HG02571 (cell line): ENCODE data around the gene SGMS1.
"Not testable (repeated sequence)": the region's sequence is repeated elsewhere in the genome, so short reads cannot be mapped to it uniquely, and the experiment has no call there.

Source experiments
- ATAC-seq: cut with Tn5 transposase; IDR thresholded peaks from one replicate; pipeline ENCODE4 v1.9.1; 2021; ENCODE audit warnings: mild to moderate bottlenecking, moderate library complexity; ENCODE audit not compliant: unreplicated experiment

Gene SGMS1

DNA sequence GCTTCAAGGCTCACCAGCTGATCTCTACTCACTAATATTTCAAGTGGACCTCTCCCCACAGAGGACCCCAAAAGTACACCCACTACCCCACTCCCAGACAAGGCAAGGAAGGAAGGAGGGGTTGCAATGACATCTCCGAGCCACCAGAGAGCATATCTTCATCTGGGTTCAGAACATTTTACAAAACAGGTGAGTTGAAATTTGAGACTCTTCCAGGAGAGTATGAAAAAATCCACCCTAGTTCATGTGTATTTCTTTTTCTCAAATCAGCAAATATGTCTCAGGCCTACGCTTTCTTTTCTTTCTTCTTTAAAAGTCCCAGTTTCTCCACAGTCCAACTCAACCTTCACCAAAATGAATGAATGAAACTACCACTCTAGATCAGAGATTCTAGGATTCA lies 61.9 kb downstream of the SGMS1 start:
- ATAC-seq, result no peak

DNA sequence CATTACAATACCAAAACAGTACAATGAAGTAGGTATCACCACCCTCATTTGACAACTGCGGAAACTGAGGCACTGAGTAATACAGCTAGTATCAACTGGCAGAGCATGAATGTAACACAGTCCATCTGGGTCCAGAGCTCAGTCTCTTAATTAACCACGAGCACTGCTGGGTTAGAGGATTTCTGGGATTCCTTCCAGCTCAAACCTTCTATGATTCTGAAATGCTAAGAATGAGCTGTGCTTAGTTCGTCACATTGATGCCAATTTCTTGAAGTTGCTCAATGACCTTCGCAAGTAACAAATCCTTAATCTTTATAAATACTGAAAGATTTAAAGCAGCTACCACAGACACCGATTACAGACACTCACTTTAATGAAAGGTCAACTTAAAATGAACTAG lies 62.5 kb downstream of the SGMS1 start:
- ATAC-seq, result no peak

DNA sequence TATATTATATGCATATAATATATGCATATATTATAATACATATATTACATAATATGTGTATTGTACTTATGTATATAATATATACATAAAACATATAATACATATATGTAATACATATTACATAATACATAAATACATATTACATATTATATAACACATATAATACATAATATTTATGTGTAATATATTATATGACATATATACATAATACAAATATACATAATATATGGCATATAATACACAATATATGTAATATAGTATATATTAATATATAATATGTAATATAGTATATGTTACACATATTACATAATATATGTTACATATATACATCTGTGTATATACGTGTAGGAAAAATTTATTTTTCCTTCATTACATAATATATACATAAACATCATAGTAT lies 63.4 kb downstream of the SGMS1 start:
- ATAC-seq, result no peak

DNA sequence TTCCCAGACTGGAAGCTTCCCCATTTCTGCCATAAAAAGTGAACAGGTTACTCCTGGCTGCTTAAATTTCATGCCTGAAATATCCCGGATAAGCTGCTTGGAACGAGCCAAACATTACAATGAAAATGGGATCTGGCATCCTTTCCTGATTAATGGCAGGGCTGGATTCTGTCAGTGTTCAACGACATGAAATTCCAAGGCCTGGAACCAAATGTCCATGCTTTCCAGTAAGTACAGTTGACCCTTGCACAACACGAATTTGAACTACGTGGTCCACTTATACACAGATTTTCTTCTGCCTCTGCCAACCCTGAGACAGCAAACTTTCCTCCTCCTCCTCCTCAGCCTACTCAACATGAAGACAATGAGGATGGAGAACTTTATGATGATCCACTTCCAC lies 65.4 kb downstream of the SGMS1 start:
- ATAC-seq, result no peak

DNA sequence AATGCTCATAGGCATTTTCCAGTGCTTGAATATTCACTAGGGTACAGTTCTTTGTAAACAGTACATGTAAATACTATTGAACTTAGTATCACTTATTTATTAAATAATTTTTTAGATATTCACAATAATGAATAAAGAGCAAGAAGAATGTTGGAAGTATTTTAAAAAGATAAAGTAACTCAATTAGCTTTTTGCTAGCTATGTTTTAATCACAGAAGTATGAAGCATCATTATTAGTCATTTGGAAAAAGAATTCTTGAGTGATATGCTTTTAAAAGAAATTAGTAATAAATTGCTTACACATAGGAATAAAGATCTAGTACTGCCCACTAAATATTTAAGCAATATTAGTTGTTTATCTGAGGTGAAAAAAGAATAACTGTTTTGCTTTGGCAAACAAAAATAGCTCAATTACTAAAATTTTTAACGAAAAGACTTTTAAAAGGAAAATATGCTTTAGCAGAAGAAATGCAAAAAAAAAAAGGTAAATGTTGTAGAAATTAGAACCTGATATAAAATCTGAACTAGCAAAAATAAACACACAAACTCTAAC lies 66.5 kb downstream of the SGMS1 start:
- ATAC-seq, result no peak

DNA sequence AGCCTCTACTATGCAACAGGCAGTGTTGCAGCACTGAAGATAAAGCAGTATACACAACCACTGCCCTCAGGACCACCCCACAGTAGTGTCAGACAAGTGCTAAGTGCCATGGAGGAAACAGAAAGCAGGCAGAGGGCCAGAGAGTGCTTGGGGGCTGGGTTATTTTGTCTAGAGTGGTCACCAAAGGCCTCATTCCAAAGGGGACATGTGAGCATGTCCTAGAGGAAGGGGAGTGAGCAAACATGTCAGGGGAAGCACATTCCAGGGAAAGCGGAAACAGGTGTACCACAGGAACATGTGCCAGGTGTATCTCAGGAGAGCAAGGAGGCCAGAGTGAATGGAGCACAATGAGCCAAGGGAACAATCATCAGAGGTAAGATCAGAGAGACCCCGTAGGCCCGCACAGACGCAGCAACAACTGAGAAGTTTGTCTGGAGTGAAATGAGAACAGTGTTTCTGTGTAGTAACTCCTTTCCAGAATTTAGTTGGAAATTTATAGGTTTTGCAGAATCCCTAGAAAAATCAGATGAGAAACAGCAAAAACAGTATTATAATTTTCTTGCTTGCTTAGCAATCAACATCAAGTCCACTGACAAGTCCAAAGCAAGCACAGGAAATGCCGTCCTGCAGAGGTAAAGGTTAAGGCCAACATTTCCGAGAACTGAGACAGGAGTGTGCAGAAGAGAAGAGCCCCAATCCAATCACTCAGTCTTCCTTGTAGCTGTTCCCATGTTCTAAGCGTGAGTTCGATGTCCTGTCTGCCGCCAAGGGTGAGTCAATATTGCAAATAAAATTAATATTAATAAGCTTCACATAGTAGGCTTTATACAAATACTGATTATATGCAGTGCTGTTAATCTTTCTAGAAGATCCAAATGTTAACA lies 67.3 kb downstream of the SGMS1 start:
- ATAC-seq, result no peak

DNA sequence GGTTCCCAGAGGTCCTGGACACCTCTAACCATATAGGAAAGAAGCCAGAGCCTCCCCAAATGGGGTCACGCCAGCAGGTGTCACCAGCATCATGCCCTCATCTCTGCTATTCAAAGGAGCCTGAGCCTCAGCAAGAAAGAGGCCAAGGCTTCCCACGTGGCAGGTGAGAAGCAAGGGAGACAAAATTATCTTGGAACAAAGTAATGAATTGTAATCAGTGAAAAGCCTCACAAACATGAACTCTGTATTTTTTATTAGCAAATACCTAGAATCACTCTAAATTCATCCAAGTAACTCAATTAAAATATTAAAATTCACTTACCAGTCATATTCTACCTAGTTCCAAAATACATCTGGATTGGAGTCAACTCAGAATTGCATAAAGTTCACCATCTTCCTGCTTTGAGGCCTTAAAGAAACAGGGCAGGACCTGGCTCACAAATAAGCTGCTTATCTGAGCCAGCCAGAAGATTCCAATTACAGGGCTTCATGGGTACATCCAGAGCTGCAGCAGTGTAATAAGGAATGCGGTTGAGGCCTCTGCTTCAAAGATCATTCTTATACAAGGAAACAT lies 68.7 kb downstream of the SGMS1 start:
- ATAC-seq, result no peak

DNA sequence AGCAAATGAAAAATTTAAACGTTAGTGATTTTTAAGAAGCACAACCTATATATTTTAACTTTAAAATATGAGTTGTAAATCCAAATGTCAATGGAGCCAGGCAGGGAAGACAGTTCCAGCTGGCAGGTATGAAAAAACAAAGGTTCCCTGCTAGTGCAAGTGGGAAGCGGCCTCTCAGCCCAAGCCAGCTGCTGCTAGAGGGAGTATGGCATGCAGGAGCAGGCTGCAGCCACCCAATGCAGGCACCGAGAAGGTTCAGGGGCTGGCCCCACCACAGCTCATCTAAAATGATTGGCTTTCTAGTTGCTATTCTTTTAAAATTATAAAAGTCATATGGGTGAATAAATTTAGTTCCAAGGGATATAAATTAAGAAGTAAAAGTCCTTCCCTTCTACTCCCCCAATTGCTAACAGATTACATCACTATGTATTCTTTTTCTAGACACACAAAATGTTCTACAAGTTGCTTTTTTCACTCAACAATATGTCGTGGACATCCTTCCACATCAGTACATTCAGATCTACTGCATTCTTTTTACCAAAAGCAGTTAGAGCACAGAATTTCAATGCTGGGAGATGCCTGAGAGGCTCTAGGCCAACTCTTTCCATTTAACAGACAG lies 69.3 kb downstream of the SGMS1 start:
- ATAC-seq, result no peak

DNA sequence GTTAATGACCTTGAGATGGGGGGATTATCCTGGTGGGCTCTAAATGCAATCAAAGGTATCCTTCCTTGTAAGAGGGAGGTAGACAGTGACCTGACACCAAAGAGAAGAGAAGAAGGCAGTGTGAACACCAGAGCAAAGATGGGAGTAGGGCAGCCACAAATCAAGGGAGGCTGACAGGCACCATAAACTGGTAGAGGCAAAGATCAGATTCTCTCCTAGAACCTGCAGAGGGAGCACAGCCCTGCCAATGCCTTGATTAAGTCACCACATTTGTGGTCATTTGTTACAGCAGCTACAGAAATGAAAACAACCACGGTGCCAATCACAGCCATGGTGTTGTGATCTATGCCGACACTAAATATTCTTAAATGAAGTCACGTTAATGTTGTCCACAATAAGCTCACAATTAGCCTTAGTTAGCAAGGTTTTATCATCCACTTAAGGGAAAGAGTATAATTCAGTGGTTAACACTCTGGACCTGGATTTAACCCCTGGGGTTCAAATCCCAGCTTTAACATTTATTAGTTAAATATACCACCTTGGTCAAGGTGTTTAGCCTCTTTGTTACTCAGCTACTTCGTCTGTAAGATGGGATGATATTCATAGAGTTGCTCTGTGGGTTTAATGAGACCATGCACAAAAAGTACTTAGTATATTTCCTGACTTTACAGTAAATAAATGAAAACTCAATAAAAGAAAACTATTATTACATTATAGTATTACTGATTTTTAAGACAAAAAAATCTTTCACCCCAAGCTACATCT lies 70.8 kb downstream of the SGMS1 start:
- no peak for ATAC-seq

DNA sequence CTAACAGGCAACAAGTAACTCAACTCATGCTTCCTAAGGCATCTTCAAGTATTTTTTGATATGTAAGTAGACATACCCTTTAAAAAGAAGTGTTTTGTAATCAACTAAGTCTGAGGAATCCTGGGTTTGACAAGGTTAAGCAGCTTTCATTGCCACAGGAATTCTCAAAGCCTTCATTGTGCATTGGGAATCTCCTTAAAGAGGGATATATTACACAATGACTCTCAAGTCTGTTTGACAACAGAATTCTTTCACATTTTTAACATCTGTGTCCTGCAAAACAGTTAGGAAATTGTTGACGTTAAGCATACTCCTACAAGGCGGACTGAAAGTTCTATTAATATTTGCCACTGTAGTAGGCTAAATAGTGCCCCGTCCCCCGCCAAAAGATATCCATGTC lies 71.4 kb downstream of the SGMS1 start:
- ATAC-seq, result no peak

DNA sequence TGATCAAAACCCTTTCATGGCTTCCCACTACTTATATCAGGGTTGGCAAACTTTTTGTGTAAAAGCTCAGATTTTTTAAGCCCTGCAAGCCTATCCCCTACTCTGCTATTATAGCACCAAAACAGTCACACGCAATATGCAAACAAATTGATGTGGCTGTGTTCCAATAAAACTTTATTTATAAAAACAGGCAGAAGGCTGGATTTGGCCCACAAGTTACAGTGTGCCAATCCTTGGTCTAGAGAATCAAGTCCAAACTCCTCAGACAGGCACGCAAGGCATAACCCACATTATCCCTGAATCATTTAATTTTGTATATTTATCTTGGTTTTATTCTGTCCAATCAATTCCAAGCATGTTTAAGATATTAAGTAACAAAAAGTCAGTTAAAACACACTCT lies 71.9 kb downstream of the SGMS1 start:
- no peak for ATAC-seq

DNA sequence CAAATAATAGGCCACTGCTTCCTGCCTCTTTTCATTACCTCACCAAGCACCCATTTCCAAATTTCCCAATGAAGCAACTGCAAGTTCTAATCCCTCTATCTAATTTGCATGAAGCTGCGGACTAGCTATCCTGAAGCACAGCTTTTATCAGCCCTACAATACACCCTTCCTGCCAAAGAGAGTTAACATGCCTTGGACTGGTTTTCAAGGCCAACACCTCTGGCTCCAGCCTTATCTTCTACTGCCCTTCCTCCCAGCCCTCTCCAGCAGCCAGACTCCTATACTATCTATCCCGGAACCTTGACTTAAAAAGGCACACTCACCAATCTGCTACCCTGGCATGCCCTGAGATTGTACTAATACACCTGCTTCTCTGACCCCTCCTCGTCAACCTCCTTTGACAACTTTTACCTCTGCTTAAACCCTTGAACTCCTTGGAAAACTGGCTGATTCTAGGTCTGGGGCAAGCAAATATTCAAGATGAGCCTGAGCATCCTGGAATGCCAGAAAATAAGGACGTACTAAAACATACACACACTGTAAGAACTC lies 73.4 kb downstream of the SGMS1 start:
- no peak for ATAC-seq

DNA sequence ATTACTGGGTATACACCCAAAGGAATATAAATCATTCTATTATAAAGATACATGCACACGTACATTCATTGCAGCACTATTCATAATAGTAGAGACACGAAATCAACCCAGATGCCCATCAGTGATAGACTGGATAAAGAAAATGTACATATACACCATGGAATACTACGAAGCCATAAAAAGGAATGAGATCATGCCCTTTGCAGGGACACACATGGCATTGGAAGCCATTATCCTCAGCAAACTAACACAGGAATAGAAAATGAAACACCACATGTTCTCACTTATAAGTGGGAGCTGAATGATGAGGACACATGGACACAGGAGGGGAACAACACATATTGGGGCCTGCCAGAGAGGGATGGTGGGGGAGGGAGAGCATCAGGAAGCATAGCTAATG lies 74.6 kb downstream of the SGMS1 start:
- not testable (repeated sequence) for ATAC-seq

DNA sequence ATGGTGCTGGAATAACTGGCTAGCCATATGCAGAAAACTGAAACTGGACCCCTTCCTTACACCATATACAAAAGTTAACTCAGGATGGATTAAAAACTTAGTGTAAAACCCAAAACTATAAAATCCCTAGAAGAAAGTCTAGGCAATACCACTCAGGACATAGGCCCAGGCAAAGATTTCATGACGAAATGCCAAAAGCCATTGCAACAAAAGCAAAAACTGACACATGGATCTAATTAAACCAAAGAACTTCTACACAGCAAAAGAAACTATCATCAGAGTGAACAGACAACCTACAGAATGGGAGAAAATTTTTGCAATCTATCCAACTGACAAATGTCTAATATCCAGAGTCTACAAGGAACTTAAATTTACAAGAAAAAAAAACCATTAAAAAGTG lies 75.3 kb downstream of the SGMS1 start:
- ATAC-seq, result not testable (repeated sequence)

DNA sequence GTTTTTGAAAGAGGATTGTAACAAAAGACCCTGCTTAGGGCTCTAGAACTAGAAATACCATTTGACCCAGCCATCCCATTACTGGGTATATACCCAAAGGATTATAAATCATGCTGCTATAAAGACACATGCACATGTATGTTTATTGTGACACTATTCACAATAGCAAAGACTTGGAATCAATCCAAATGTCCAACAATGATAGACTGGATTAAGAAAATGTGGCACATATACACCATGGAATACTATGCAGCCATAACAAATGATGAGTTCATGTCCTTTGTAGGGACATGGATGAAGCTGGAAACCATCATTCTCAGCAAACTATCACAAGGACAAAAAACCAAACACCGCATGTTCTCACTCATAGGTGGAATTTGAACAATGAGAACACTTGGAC lies 77.5 kb downstream of the SGMS1 start:
- ATAC-seq, result not testable (repeated sequence)

DNA sequence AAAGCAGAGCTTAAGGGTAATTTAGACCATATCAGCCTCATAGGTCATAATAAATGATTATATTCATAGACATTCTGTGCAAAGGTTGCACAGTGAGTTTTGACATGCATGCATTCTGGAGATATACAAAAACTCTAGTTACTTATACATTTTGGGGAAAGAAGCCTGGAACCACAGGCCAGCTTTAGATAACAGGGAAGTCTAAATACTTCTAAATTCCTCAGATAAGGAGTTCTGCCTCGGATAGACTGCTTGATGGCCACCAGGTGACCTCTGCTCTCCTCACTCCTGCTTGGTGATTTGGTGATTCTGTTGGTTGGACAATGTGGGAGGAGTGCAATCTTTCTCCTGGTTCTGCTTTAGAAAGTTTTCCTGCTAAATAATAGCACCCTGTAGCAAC lies 77.9 kb downstream of the SGMS1 start:
- no peak for ATAC-seq

DNA sequence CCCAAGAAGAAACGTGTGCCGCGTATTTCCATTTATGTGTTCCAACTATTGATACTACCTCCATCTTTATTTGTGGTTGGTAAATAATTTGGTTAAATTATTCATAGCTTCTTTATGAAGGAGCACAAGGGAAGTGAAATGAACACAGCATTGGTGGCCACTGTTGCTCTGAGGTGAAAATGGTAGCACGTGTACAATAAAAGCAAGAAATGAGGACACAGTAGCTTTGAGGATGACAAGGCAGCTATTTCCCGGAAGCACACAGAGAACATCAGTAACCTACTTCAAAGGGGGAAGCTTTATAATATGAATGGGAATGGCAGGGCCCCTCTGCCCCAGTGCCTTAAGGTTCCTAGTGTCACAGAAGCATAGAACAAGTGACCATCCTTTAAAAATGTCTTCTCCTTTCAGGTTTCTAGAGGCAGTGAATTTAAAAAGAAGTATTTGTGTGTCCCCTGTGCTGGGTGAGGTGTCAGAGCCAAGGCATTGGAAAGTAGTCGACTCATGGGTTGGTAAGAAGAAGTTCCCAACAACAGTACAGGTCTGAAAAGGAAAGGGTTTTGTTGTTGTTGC lies 78.8 kb downstream of the SGMS1 start:
- no peak for ATAC-seq

DNA sequence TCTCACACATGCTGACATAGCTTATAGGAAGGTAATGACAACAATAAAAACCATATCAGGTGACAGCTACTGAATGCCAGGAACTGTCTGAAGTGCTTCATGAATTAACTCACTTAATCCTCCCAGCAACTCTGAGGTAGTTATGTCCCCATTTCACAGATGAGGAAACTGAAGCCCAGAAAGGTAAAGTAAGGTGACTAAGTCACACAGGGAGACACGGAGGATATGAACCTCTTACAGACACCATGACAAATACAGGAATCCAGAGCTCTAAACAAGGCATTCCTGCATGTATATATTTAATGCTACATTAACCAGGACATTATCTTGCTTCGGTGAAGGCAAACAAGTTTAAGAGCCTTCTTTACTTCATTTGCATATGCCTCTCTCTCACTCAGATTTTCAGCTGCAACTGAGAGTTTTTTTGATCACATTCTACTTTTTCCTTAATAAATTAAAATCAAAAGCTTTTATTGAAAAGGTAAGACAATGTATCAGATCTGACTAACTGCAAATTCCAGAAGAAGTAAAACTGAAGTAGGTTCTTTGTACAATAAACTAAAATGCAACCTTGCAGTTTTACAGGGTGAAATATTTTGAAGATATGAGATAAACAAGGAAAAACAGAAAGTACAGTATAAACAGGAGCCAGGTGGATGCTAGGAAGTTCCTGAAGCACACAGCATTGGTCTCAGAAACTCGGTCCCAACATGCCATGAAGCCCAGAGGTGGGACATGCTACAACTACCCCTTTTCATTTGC lies 79.5 kb downstream of the SGMS1 start:
- no peak for ATAC-seq

DNA sequence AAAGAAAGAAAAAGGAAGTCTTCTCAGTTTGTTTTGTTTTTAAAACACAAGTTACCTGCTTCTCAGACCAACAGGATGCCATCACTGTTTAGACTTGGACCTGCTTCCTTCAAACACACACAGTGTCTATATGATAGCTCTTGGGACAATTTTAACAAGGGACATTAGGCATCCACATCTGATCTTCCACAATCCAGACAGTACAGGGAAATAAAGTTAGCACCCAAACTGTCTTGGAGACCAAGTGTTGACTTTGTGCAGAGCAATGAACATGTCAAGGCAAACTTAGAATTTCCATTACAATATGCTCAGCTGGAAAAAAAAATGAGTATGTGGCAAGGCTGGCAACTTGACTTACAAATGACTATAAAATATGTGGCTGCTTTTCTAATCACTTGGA lies 80.9 kb downstream of the SGMS1 start:
- ATAC-seq, result no peak

DNA sequence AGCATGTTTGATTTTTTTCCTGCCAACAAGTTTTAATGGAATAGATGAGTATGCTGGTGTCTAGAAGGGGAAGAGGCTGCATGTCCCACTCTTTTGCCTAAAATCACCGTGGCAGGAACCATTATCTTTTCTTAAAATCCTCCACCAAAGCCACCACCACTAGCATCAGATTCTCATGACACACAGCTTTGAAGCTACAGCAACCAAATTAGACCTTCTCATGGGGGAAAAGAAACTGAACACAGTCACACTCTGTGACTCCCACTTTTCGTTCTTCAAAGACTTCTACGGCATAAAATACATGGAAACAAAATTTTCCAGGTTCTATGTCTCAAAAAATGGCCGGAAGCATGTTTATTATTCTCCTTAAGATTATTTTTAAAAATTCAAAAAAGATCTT lies 81.8 kb downstream of the SGMS1 start:
- ATAC-seq, result no peak
